Measurements from ENCODE around the gene MAP7.
"Not testable (repeated sequence)": the region's sequence is repeated elsewhere in the genome, so short reads cannot be mapped to it uniquely, and the experiment has no call there.

MAP7 gene

DNA sequence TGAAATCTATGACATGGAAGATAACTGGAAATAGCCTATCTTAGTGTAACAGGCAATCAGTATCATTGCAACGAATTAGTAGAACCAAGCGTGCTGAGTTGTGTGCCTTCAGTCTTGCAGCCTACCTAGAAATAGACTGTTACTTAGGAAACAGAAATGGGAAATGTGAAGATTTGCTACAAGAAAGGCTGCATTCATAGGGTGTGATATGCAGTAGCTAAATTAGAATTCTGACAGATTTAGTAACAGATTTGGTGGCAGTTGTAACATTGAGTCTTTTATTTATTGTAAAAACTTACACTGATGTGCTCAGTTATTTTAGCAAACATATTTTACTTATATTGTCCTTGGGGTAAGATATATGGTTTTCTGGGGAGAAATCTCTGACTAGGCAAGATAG is 56.2 kb downstream of the MAP7 start:
- in situ Hi-C loops (cut with MboI; ENCODE audit: low sequenced_read_pairs, unreplicated experiment), result no loop called here
- DNase-seq (ENCODE audit: low spot score), result no peak
- TF ChIP-seq, protein P1, sequence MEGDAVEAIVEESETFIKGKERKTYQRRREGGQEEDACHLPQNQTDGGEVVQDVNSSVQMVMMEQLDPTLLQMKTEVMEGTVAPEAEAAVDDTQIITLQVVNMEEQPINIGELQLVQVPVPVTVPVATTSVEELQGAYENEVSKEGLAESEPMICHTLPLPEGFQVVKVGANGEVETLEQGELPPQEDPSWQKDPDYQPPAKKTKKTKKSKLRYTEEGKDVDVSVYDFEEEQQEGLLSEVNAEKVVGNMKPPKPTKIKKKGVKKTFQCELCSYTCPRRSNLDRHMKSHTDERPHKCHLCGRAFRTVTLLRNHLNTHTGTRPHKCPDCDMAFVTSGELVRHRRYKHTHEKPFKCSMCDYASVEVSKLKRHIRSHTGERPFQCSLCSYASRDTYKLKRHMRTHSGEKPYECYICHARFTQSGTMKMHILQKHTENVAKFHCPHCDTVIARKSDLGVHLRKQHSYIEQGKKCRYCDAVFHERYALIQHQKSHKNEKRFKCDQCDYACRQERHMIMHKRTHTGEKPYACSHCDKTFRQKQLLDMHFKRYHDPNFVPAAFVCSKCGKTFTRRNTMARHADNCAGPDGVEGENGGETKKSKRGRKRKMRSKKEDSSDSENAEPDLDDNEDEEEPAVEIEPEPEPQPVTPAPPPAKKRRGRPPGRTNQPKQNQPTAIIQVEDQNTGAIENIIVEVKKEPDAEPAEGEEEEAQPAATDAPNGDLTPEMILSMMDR (IDR thresholded peaks at IDR 0.05; ENCODE audit: borderline replicate concordance, control extremely low read depth, extremely low read depth, insufficient read depth, missing control alignments), result no peak

DNA sequence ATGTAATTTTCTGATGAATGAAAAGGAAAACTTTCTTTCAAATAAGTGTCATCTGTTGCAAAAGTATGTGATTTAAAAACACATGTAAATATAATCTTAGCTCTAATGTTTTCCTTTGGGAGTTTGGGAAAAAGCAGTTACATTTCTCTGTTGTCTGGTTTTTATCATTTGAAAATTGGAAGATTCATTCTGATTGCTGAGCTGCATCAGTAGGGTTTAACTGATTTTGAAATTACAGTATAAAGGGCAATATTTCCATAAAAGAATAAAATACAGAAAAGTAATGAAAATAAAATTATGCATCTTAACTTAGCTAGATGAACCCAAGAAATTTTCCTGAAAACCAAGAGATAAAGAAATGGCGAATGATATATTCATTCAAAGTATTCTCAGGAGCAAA is 57.8 kb downstream of the MAP7 start:
- DNase-seq (ENCODE audit: low spot score), result no peak
- TF ChIP-seq, protein P1 (IDR thresholded peaks at IDR 0.05; ENCODE audit: borderline replicate concordance, control extremely low read depth, extremely low read depth, insufficient read depth, missing control alignments), result no peak
- in situ Hi-C loops (cut with MboI; ENCODE audit: low sequenced_read_pairs, unreplicated experiment), result no loop called here

DNA sequence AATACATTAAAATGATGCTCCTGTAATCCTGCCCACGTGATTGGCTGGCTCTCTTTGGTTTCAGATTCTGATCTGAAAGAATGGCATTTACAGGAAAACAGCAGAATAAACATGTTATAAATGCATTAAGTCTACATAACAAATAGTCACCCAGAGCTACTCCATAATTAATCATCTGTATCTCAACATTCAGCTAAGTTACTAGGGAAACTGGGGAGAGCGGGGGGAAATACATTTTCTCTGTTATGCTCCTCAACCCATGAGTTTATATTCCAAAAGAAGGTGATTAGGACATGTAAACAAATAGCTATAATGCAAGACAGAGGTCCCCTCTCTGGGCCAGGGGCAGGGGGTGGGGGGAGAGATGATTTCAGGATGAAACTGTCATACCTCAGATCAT is 58.5 kb downstream of the MAP7 start:
- TF ChIP-seq, protein P1 (IDR thresholded peaks at IDR 0.05; ENCODE audit: borderline replicate concordance, control extremely low read depth, extremely low read depth, insufficient read depth, missing control alignments), result no peak
- in situ Hi-C loops (cut with MboI; ENCODE audit: low sequenced_read_pairs, unreplicated experiment), result no loop called here
- DNase-seq (ENCODE audit: low spot score), result no peak

GRCh38 chr6:136491251-136491650 is 59.0 kb downstream of the MAP7 start:
- in situ Hi-C loops (cut with MboI; ENCODE audit: low sequenced_read_pairs, unreplicated experiment), result no loop called here
- TF ChIP-seq, protein P1 (IDR thresholded peaks at IDR 0.05; ENCODE audit: borderline replicate concordance, control extremely low read depth, extremely low read depth, insufficient read depth, missing control alignments), result no peak
- no peak for DNase-seq (ENCODE audit: low spot score)

- DNase-seq (ENCODE audit: low spot score); in situ Hi-C loops (cut with MboI; ENCODE audit: low sequenced_read_pairs, unreplicated experiment): not testable (repeated sequence)
These were observed 60.6 kb downstream of the MAP7 start for GRCh38 chr6:136489689-136490033.

DNA sequence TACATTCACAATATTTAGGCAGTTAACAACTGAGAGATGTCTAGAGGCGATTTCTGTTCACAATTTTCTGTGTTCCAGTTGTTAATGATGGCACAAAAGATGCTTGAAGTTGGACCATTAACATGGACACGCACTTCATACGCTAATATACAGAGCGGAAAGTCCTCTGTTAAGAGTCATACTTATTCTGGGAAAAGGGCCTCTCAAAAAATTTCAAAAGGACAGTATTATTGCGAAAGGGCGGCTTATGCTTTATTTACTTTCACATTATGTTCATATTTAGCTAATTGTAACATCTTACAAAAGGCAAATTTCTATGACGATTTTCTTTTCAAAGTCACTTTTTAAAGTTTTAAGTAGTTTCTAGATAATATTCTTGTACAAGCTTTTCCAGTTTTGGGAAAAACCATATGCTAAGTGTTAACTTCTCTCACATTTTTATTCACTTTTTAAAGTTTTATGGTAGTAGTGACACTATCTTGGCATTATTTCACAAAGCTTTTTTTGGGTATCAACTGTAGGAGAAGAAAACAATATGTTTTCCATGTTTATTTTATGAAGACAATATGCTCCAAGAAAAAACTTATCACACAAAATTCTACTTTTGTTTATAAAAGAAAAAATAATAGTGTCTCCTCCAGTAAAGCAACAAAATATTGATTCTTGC is 62.3 kb downstream of the MAP7 start:
- no peak for DNase-seq (ENCODE audit: low spot score)
- in situ Hi-C loops (cut with MboI; ENCODE audit: low sequenced_read_pairs, unreplicated experiment), result no loop called here
- TF ChIP-seq, protein P1 (IDR thresholded peaks at IDR 0.05; ENCODE audit: borderline replicate concordance, control extremely low read depth, extremely low read depth, insufficient read depth, missing control alignments), result no peak

DNA sequence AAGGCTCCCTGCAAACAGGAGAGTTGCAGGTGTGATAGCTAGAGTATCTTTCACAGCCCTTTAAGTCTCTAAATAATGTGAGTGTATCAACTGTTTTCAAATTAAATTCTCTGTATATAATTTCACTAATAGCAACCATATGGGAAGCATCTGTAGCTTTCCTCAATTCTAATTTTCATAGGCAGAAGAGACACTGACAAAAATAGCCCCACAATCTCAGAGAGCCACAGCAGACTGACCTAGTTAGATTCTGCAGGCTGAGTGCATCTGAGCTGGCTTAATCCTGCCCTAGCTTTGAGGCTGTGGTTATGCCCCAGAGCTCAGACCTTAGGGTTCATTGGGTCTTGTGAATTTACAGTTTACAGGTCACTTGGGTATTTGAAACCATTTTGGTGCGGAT is 63.9 kb downstream of the MAP7 start:
- TF ChIP-seq, protein P1 (IDR thresholded peaks at IDR 0.05; ENCODE audit: borderline replicate concordance, control extremely low read depth, extremely low read depth, insufficient read depth, missing control alignments), result no peak
- DNase-seq (ENCODE audit: low spot score), result no peak
- in situ Hi-C loops (cut with MboI; ENCODE audit: low sequenced_read_pairs, unreplicated experiment), result no loop called here
